Osteoblast (primary cell): ENCODE results near the gene CMTR1. TPM values are rescaled to one million over a fixed set of nuclear protein-coding genes. Genes with fewer than 3 reads are reported as not detected.

ENCODE experiments used
- DNase-seq: peaks from one replicate; pipeline ENCODE4 v3.0.0; 2011; ENCODE audit warnings: low spot score, mixed read lengths; ENCODE audit not compliant: insufficient read length; ENCODE audit errors: missing footprints
- H2AFZ ChIP-seq: 2 replicates; pipeline ENCODE4 v1.6.0; 2011; ENCODE audit warnings: mild to moderate bottlenecking, low read length
- H3K27ac ChIP-seq: 2 replicates; pipeline ENCODE4 v1.5.1; 2011; ENCODE audit warnings: mild to moderate bottlenecking, low read depth, low read length, moderate library complexity
- H3K27me3 ChIP-seq: 2 replicates; pipeline ENCODE4 v1.6.0; 2012; ENCODE audit warnings: mild to moderate bottlenecking, control low read depth, inconsistent platforms, low read length, moderate library complexity; ENCODE audit not compliant: insufficient read depth
- H3K36me3 ChIP-seq: 2 replicates; pipeline ENCODE4 v1.5.1; 2011; ENCODE audit warnings: mild to moderate bottlenecking, low read length, control low read depth, moderate library complexity; ENCODE audit not compliant: insufficient read depth
- H3K4me1 ChIP-seq: 2 replicates; pipeline ENCODE4 v1.5.1; 2011; ENCODE audit warnings: mild to moderate bottlenecking, low read length, control low read depth, moderate library complexity; ENCODE audit not compliant: insufficient read depth
- H3K4me2 ChIP-seq: 2 replicates; pipeline ENCODE4 v1.6.0; 2011; ENCODE audit warnings: mild to moderate bottlenecking, low read length; ENCODE audit not compliant: insufficient read depth
- H3K4me3 ChIP-seq: fragments of 200-600 bp; sonication (generic); 3 replicates; pipeline ENCODE4 v1.5.1; 2012; ENCODE audit warnings: mild to moderate bottlenecking, low read length, inconsistent platforms; ENCODE audit not compliant: insufficient read depth
- H3K79me2 ChIP-seq: 2 replicates; pipeline ENCODE4 v1.6.0; 2012; ENCODE audit warnings: mild to moderate bottlenecking, low read length, control low read depth, inconsistent platforms; ENCODE audit not compliant: insufficient read depth
- H3K9me3 ChIP-seq: 2 replicates; pipeline ENCODE4 v1.5.1; 2011; ENCODE audit warnings: low read depth, low read length, control low read depth
- H4K20me1 ChIP-seq: 2 replicates; pipeline ENCODE4 v1.6.0; 2012; ENCODE audit warnings: mild to moderate bottlenecking, low read length, control low read depth; ENCODE audit not compliant: insufficient read depth
- CTCF ChIP-seq: IDR thresholded peaks from 2 replicates; pipeline ENCODE4 v1.5.1; 2011; ENCODE audit warnings: mild to moderate bottlenecking, low read depth, low read length, moderate library complexity; ENCODE audit errors: extremely low read depth
- total RNA-seq: library from RNA; depleted of rRNA; stranded (reverse); fragments of >200 nt; gene quantifications from 2 replicates; pipeline ENCODE4 v1.2.3, GENCODE V29; 2012

CMTR1 gene
- total RNA-seq, 1 donor = 38.7 TPM

GRCh38 chr6:37511910-37512399 lies 78.9 kb downstream of the CMTR1 start:
- Histone ChIP-seq H3K36me3 (no peaks in the 10 kb centered on the region), H3K9me3 (no peaks in the 10 kb centered on the region), H3K27me3 (peaks cover 29% of the 10 kb centered on the region), H3K4me2 (no peak overlapping the region), H3K4me3 (no peak overlapping the region), H3K79me2 (no peaks in the 10 kb centered on the region), H3K27ac (no peak overlapping the region), H4K20me1 (peaks cover 7% of the 10 kb centered on the region), H3K4me1 (peaks cover 7% of the 10 kb centered on the region), H2AFZ (no peak overlapping the region)
- DNase-seq = peak; percentile 37
- TF ChIP-seq CTCF = no peak

GRCh38 chr6:37512400-37513011 lies 79.5 kb downstream of the CMTR1 start:
- H3K4me3 ChIP-seq = no peak overlapping the region
- H4K20me1 ChIP-seq = peaks cover 7% of the 10 kb centered on the region
- H3K4me2 ChIP-seq = no peak overlapping the region
- H2AFZ ChIP-seq = no peak overlapping the region
- peaks cover 7% of the 10 kb centered on the region for H3K4me1 ChIP-seq
- H3K27ac ChIP-seq = no peak overlapping the region
- H3K9me3 ChIP-seq = no peaks in the 10 kb centered on the region
- no peaks in the 10 kb centered on the region for H3K36me3 ChIP-seq
- no peak for TF ChIP-seq CTCF
- H3K27me3 ChIP-seq = peaks cover 31% of the 10 kb centered on the region
- H3K79me2 ChIP-seq = no peaks in the 10 kb centered on the region
- DNase-seq = peak; percentile 84

- no peaks in the 10 kb centered on the region for H3K36me3 ChIP-seq
Measured at GRCh38 chr6:37513155-37513554, 80.1 kb downstream of the CMTR1 start.

More at GRCh38 chr6:37513155-37513554, 80.1 kb downstream of the CMTR1 start:
- H3K4me1 ChIP-seq = peaks cover 7% of the 10 kb centered on the region
- H2AFZ ChIP-seq = no peak overlapping the region
- no peak overlapping the region for H3K4me3 ChIP-seq
- H3K4me2 ChIP-seq = no peak overlapping the region
- peaks cover 36% of the 10 kb centered on the region for H3K27me3 ChIP-seq
- TF ChIP-seq CTCF = no peak
- no peaks in the 10 kb centered on the region for H3K9me3 ChIP-seq
- peaks cover 7% of the 10 kb centered on the region for H4K20me1 ChIP-seq
- no peaks in the 10 kb centered on the region for H3K79me2 ChIP-seq
- no peak overlapping the region for H3K27ac ChIP-seq
- DNase-seq = peak; percentile 13
